H9 (cell line): ENCODE results near the gene MEIOSIN. TPM values are rescaled to one million over a fixed set of nuclear protein-coding genes. Genes with fewer than 3 reads are reported as not detected.

Experiments used
- DNase-seq: peaks from one replicate; pipeline ENCODE4 v3.0.0-alpha.2; 2017
- H2AFZ ChIP-seq: one replicate; pipeline ENCODE4 v1.6.1; 2013; ENCODE audit warnings: mild to moderate bottlenecking, low read length, control low read depth, moderate library complexity
- H2AK5ac ChIP-seq: 2 replicates; pipeline ENCODE4 v1.6.1; 2013; ENCODE audit warnings: low read length, control low read depth, mixed read lengths; ENCODE audit not compliant: insufficient read length
- H2BK120ac ChIP-seq: one replicate; pipeline ENCODE4 v1.6.1; 2013; ENCODE audit warnings: low read depth, mild to moderate bottlenecking, low read length, control low read depth, inconsistent platforms; ENCODE audit not compliant: poor library complexity, severe bottlenecking
- H2BK12ac ChIP-seq: 2 replicates; pipeline ENCODE4 v1.6.1; 2013; ENCODE audit warnings: low read length, control low read depth, mixed read lengths, low read depth; ENCODE audit not compliant: insufficient read length
- H2BK15ac ChIP-seq: 2 replicates; pipeline ENCODE4 v1.6.1; 2013; ENCODE audit warnings: low read depth, low read length, control low read depth
- H2BK20ac ChIP-seq: one replicate; pipeline ENCODE4 v1.6.1; 2013; ENCODE audit warnings: low read depth, mild to moderate bottlenecking, low read length, control low read depth, inconsistent platforms; ENCODE audit not compliant: poor library complexity, severe bottlenecking
- H2BK5ac ChIP-seq: 2 replicates; pipeline ENCODE4 v1.6.1; 2013; ENCODE audit warnings: low read length, control low read depth, mixed read lengths; ENCODE audit not compliant: insufficient read length
- H3K14ac ChIP-seq: 2 replicates; pipeline ENCODE4 v1.6.1; 2013; ENCODE audit warnings: low read length, control low read depth; ENCODE audit not compliant: insufficient read depth
- H3K18ac ChIP-seq: 2 replicates; pipeline ENCODE4 v1.6.1; 2013; ENCODE audit warnings: low read depth, mild to moderate bottlenecking, mixed read lengths, low read length, control low read depth; ENCODE audit not compliant: insufficient read length
- H3K23ac ChIP-seq: 2 replicates; pipeline ENCODE4 v1.6.1; 2013; ENCODE audit warnings: low read length, control low read depth, mixed read lengths, low read depth; ENCODE audit not compliant: insufficient read length
- H3K23me2 ChIP-seq: 2 replicates; pipeline ENCODE4 v1.6.1; 2013; ENCODE audit warnings: low read depth, mild to moderate bottlenecking, mixed read lengths, low read length, control low read depth; ENCODE audit not compliant: insufficient read length, poor library complexity, severe bottlenecking
- H3K27ac ChIP-seq: 2 replicates; pipeline ENCODE4 v1.5.1; 2013; ENCODE audit warnings: low read length, control low read depth, mixed read lengths, low read depth; ENCODE audit not compliant: insufficient read length
- H3K27me3 ChIP-seq: 2 replicates; pipeline ENCODE4 v1.6.1; 2013; ENCODE audit warnings: low read length, control low read depth, inconsistent platforms; ENCODE audit not compliant: insufficient read depth
- H3K4ac ChIP-seq: 2 replicates; pipeline ENCODE4 v1.6.1; 2013; ENCODE audit warnings: low read depth, mild to moderate bottlenecking, control low read depth, inconsistent platforms, low read length, moderate library complexity
- H3K4me1 ChIP-seq: 2 replicates; pipeline ENCODE4 v1.6.1; 2013; ENCODE audit warnings: low read length, control low read depth, inconsistent platforms; ENCODE audit not compliant: insufficient read depth
- H3K4me2 ChIP-seq: 2 replicates; pipeline ENCODE4 v1.6.1; 2013; ENCODE audit warnings: low read length, control low read depth, mixed read lengths; ENCODE audit not compliant: insufficient read length, insufficient read depth
- H3K56ac ChIP-seq: 2 replicates; pipeline ENCODE4 v1.6.1; 2013; ENCODE audit warnings: low read depth, mild to moderate bottlenecking, mixed read lengths, low read length, control low read depth; ENCODE audit not compliant: insufficient read length
- H3K79me1 ChIP-seq: 2 replicates; pipeline ENCODE4 v1.6.1; 2013; ENCODE audit warnings: low read depth, mild to moderate bottlenecking, moderate library complexity, low read length, control low read depth, inconsistent platforms; ENCODE audit not compliant: insufficient read depth, poor library complexity, severe bottlenecking
- H3K79me2 ChIP-seq: 2 replicates; pipeline ENCODE4 v1.6.1; 2013; ENCODE audit warnings: low read length, control low read depth, inconsistent platforms; ENCODE audit not compliant: insufficient read depth
- H3K9ac ChIP-seq: 2 replicates; pipeline ENCODE4 v1.6.1; 2013; ENCODE audit warnings: low read length, control low read depth, mixed read lengths; ENCODE audit not compliant: insufficient read length; ENCODE audit errors: extremely low read depth
- H3K9me3 ChIP-seq: one replicate; pipeline ENCODE4 v1.6.1; 2013; ENCODE audit warnings: low read depth, low read length, inconsistent platforms; ENCODE audit not compliant: control insufficient read depth
- H3T11ph ChIP-seq: one replicate; pipeline ENCODE4 v1.6.1; 2013; ENCODE audit warnings: mild to moderate bottlenecking, low read length, control low read depth, inconsistent platforms
- H4K20me1 ChIP-seq: one replicate; pipeline ENCODE4 v1.6.1; 2013; ENCODE audit not compliant: control insufficient read depth, insufficient read length, insufficient read depth
- H4K5ac ChIP-seq: 2 replicates; pipeline ENCODE4 v1.6.1; 2013; ENCODE audit warnings: low read depth, mild to moderate bottlenecking, mixed read lengths, low read length, control low read depth; ENCODE audit not compliant: insufficient read length
- H4K8ac ChIP-seq: replicated peaks from 2 replicates; pipeline ENCODE4 v1.6.1; 2013; ENCODE audit warnings: low read length, control low read depth, mixed read lengths, low read depth; ENCODE audit not compliant: insufficient read length
- H4K91ac ChIP-seq: 2 replicates; pipeline ENCODE4 v1.6.1; 2013; ENCODE audit warnings: low read depth, mild to moderate bottlenecking, moderate library complexity, mixed read lengths, low read length, control low read depth; ENCODE audit not compliant: insufficient read length
- H3K27ac Mint-ChIP-seq, 3 experiments: 2 replicates in 2 of 3; 3 replicates in 1 of 3; pipeline ENCODE4 v1.8.0; 2020 to 2021; ENCODE audit warnings: mixed read lengths in 3 of 3, mild to moderate bottlenecking in 1 of 3, moderate library complexity in 1 of 3
- H3K27me3 Mint-ChIP-seq: 2 replicates; pipeline ENCODE4 v1.8.0; 2021; ENCODE audit warnings: low read depth, mild to moderate bottlenecking, moderate library complexity, mixed read lengths
- H3K36me3 Mint-ChIP-seq, 3 experiments: 2 replicates in 2 of 3; 3 replicates in 1 of 3; pipeline ENCODE4 v1.8.0; 2020 to 2021; ENCODE audit warnings: low read depth in 3 of 3, mixed read lengths in 3 of 3; ENCODE audit not compliant: insufficient read depth in 1 of 3
- H3K4me1 Mint-ChIP-seq, 2 experiments: 2 replicates each; pipeline ENCODE4 v1.8.0; 2020; ENCODE audit warnings: mixed read lengths in 2 of 2
- H3K4me3 Mint-ChIP-seq, 2 experiments: 2 replicates in 1 of 2; 3 replicates in 1 of 2; pipeline ENCODE4 v1.8.0; 2020 to 2021; ENCODE audit warnings: mild to moderate bottlenecking in 2 of 2, mixed read lengths in 2 of 2, moderate library complexity in 1 of 2
- H3K9me3 Mint-ChIP-seq, 2 experiments: 2 replicates in 1 of 2; 3 replicates in 1 of 2; pipeline ENCODE4 v1.8.0; 2020; ENCODE audit warnings: mild to moderate bottlenecking in 2 of 2, mixed read lengths in 2 of 2, moderate library complexity in 1 of 2
- CTCF ChIP-seq: fragments of 200-600 bp; sonication (generic); conservative IDR thresholded peaks from 3 replicates; pipeline ENCODE4 v1.8.0; 2021; ENCODE audit warnings: antibody characterized with exemption, mild to moderate bottlenecking
- WGBS: extraction: QIAGEN DNeasy Blood & Tissue Kit; methylation state at CpG from one replicate; pipeline ENCODE4 v1.1.7; 2013; ENCODE audit warnings: missing lambda C conversion rate, low lambda C conversion rate, mixed read lengths; ENCODE audit not compliant: insufficient read length; ENCODE audit errors: extremely low coverage; 5-methylcytosine and 5-hydroxymethylcytosine counted together
- total RNA-seq: library from RNA; stranded (reverse); gene quantifications from 2 replicates; pipeline ENCODE4 v1.2.1, GENCODE V29; 2021

MEIOSIN gene
- total RNA-seq, 1 experiment from 2014 or later = not detected

GRCh38 chr19:45809643-45810159, 76.5 kb downstream of the MEIOSIN start:
- H2AFZ ChIP-seq = no peak overlapping the region
- peaks cover 24% of the 10 kb centered on the region for H3K27me3 Mint-ChIP-seq
- H3K9me3 Mint-ChIP-seq = no peaks in the 10 kb centered on the region

More at GRCh38 chr19:45809643-45810159, 76.5 kb downstream of the MEIOSIN start:
- no peak overlapping the region for H3K4me2 ChIP-seq
- no peak overlapping the region for H4K5ac ChIP-seq
- H4K8ac ChIP-seq = no peak overlapping the region
- no peak overlapping the region for H3K56ac ChIP-seq
- no peak overlapping the region for H2BK12ac ChIP-seq
- no CpG with 5 or more reads among the region's 7 CpGs for WGBS
- H3T11ph ChIP-seq = no peak overlapping the region
- no peak overlapping the region for H3K18ac ChIP-seq
- no peaks in the 10 kb centered on the region for H3K27me3 ChIP-seq
- H3K9me3 ChIP-seq = no peaks in the 10 kb centered on the region
- no peak overlapping the region for H2BK20ac ChIP-seq
- no peaks in the 10 kb centered on the region for H3K79me2 ChIP-seq
- H3K79me1 ChIP-seq = no peaks in the 10 kb centered on the region
- peaks cover 1 to 6% (median 5%) of the 10 kb centered on the region in 3 experiments; a peak in 3 of 7 replicates for H3K36me3 Mint-ChIP-seq
- H3K4me1 ChIP-seq = no peaks in the 10 kb centered on the region
- no peak for TF ChIP-seq CTCF
- H4K91ac ChIP-seq = no peak overlapping the region
- no peak overlapping the region for H2BK120ac ChIP-seq
- H2BK5ac ChIP-seq = no peak overlapping the region
- no peak overlapping the region for H3K27ac ChIP-seq
- no peak overlapping the region for H3K9ac ChIP-seq
- H2AK5ac ChIP-seq = no peak overlapping the region
- no peaks in the 10 kb centered on the region for H4K20me1 ChIP-seq
- no peak overlapping the region for H3K14ac ChIP-seq
- H3K23me2 ChIP-seq = peaks cover 1% of the 10 kb centered on the region
- peak overlapping the region; percentile 50 to 90 (median 74); a peak in 4 of 7 replicates for H3K27ac Mint-ChIP-seq
- H3K23ac ChIP-seq = no peak overlapping the region
- peaks cover 10 to 18% of the 10 kb centered on the region in 2 experiments for H3K4me1 Mint-ChIP-seq
- peak; percentile 72 for DNase-seq
- no peak overlapping the region for H3K4ac ChIP-seq
- H2BK15ac ChIP-seq = no peak overlapping the region
- H3K4me3 Mint-ChIP-seq = no peak overlapping the region
